GM19351 (cell line): ENCODE results near the gene RBM25.
"Not testable (repeated sequence)": the region's sequence is repeated elsewhere in the genome, so short reads cannot be mapped to it uniquely, and the experiment has no call there.

Source experiments
- ATAC-seq: cut with Tn5 transposase; IDR thresholded peaks from one replicate; pipeline ENCODE4 v1.9.1; 2021; ENCODE audit warnings: mild to moderate bottlenecking, moderate library complexity; ENCODE audit not compliant: unreplicated experiment

RBM25 gene

GRCh38 chr14:73168274-73168673, 109.9 kb downstream of the RBM25 start:
- no peak for ATAC-seq

- no peak for ATAC-seq
Measured at GRCh38 chr14:73168691-73169090, 110.4 kb downstream of the RBM25 start.

GRCh38 chr14:73169855-73170254, 111.5 kb downstream of the RBM25 start:
- ATAC-seq = not testable (repeated sequence)

DNA sequence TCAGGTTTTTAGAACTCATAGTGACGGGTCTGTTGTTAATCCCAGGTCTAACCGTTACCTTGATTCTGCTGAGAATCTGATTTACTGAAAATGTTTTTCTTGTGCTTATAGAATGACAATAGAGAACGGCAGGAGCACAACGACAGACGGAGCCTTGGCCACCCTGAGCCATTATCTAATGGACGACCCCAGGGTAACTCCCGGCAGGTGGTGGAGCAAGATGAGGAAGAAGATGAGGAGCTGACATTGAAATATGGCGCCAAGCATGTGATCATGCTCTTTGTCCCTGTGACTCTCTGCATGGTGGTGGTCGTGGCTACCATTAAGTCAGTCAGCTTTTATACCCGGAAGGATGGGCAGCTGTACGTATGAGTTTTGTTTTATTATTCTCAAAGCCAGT, 112.4 kb downstream of the RBM25 start:
- ATAC-seq = no peak

GRCh38 chr14:73172500-73172899, 114.2 kb downstream of the RBM25 start:
- ATAC-seq = no peak

DNA sequence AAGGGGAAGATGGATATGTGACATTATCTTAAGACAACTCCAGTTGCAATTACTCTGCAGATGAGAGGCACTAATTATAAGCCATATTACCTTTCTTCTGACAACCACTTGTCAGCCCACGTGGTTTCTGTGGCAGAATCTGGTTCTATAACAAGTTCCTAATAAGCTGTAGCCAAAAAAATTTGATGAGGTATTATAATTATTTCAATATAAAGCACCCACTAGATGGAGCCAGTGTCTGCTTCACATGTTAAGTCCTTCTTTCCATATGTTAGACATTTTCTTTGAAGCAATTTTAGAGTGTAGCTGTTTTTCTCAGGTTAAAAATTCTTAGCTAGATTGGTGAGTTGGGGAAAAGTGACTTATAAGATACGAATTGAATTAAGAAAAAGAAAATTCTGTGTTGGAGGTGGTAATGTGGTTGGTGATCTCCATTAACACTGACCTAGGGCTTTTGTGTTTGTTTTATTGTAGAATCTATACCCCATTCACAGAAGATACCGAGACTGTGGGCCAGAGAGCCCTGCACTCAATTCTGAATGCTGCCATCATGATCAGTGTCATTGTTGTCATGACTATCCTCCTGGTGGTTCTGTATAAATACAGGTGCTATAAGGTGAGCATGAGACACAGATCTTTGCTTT, 114.9 kb downstream of the RBM25 start:
- no peak for ATAC-seq
